ENCODE data around the gene KRTAP10-4.

KRTAP10-4 gene

GRCh38 chr21:44542716-44543115 lies 30.8 kb upstream of the KRTAP10-4 start:
- no peak for TF ChIP-seq SIN3A (IDR thresholded peaks at IDR 0.05; ENCODE audit: borderline replicate concordance, insufficient read depth, low read length)
- TF ChIP-seq FOXP2 (optimal IDR thresholded peaks at IDR 0.05; ENCODE audit: borderline replicate concordance, extremely low read depth, extremely low read length, insufficient read depth): no peak
- no peak for TF ChIP-seq REST (IDR thresholded peaks at IDR 0.05; ENCODE audit: insufficient read depth in 1 of 2, low read depth in 2 of 2, low read length in 2 of 2)
- no peak for TF ChIP-seq TAF1 (IDR thresholded peaks at IDR 0.05; ENCODE audit: borderline replicate concordance, insufficient read depth, low read length)
- TF ChIP-seq POLR2AphosphoS5 (IDR thresholded peaks at IDR 0.05; ENCODE audit: low read depth, low read length): no peak

GRCh38 chr21:44544566-44544965 lies 29.0 kb upstream of the KRTAP10-4 start:
- no peak for TF ChIP-seq TAF1 (IDR thresholded peaks at IDR 0.05; ENCODE audit: borderline replicate concordance, insufficient read depth, low read length)
- no peak for TF ChIP-seq POLR2AphosphoS5 (IDR thresholded peaks at IDR 0.05; ENCODE audit: low read depth, low read length)
- TF ChIP-seq SIN3A (IDR thresholded peaks at IDR 0.05; ENCODE audit: borderline replicate concordance, insufficient read depth, low read length): no peak
- no peak for TF ChIP-seq FOXP2 (optimal IDR thresholded peaks at IDR 0.05; ENCODE audit: borderline replicate concordance, extremely low read depth, extremely low read length, insufficient read depth)
- TF ChIP-seq REST (IDR thresholded peaks at IDR 0.05; ENCODE audit: insufficient read depth in 1 of 2, low read depth in 2 of 2, low read length in 2 of 2): no peak

DNA sequence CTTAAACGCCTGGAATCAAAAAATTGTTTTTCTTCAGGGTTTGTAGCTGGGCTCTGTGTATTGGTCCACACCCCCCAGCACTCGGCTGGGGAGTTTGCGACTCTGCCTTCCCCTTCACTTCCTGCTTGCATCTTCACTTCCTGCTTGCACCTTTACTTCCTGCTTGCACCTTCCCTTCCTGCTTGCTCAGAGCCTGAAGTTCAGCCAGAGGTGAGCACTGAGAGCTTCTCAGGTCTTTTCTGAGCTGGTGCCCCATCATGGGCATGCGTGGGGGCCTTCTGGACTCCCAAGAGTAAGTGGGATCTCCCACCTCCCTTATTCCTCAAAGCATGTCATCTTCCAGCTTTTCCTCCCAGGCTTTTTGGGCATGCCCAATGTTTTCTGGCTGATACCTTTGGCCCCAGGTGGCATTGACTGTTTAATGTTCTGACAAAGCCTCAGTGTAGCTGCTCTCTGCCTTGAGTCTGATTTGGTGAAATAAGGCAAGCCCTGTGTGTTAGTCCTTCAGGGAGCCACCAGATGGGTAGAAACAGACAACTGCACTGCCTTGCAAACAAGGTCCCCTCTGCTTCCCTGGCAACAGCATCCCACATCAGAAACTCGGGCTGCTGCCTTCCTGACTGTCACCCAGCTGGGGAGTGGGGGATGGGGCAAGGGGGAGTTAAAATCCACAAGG lies 25.7 kb upstream of the KRTAP10-4 start:
- TF ChIP-seq POLR2AphosphoS5 (IDR thresholded peaks at IDR 0.05; ENCODE audit: low read depth, low read length): no peak
- TF ChIP-seq FOXP2 (optimal IDR thresholded peaks at IDR 0.05; ENCODE audit: borderline replicate concordance, extremely low read depth, extremely low read length, insufficient read depth): no peak
- TF ChIP-seq TAF1 (IDR thresholded peaks at IDR 0.05; ENCODE audit: borderline replicate concordance, insufficient read depth, low read length): no peak
- TF ChIP-seq SIN3A (IDR thresholded peaks at IDR 0.05; ENCODE audit: borderline replicate concordance, insufficient read depth, low read length): no peak

DNA sequence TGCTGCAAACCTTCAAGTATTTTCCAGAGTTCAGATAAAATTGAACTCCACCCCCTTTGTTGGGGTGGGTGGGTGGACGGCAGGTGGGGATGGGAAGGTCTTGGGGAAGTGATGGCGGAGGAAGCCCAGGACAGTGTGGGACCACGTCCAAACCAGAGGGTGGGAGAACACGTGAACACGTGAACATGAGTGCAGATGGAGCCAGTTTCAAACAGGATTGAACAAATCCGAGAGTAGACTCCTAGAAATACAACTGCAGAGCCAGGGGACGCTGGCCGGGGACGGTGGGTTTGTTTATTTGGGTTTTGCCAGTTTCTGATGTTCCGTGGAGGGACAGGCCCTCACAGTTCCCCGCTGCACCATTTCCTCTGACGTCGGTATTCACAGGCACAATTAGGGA lies 25.1 kb upstream of the KRTAP10-4 start:
- TF ChIP-seq POLR2AphosphoS5 (IDR thresholded peaks at IDR 0.05; ENCODE audit: low read depth, low read length): no peak
- no peak for TF ChIP-seq SIN3A (IDR thresholded peaks at IDR 0.05; ENCODE audit: borderline replicate concordance, insufficient read depth, low read length)
- no peak for TF ChIP-seq TAF1 (IDR thresholded peaks at IDR 0.05; ENCODE audit: borderline replicate concordance, insufficient read depth, low read length)
- no peak for TF ChIP-seq REST (IDR thresholded peaks at IDR 0.05; ENCODE audit: insufficient read depth in 1 of 2, low read depth in 2 of 2, low read length in 2 of 2)

GRCh38 chr21:44548922-44549321 lies 24.6 kb upstream of the KRTAP10-4 start:
- TF ChIP-seq SIN3A (IDR thresholded peaks at IDR 0.05; ENCODE audit: borderline replicate concordance, insufficient read depth, low read length) (no peak), TAF1 (IDR thresholded peaks at IDR 0.05; ENCODE audit: borderline replicate concordance, insufficient read depth, low read length) (no peak), REST (IDR thresholded peaks at IDR 0.05; ENCODE audit: insufficient read depth in 1 of 2, low read depth in 2 of 2, low read length in 2 of 2) (no peak), FOXP2 (optimal IDR thresholded peaks at IDR 0.05; ENCODE audit: borderline replicate concordance, extremely low read depth, extremely low read length, insufficient read depth) (no peak), POLR2AphosphoS5 (IDR thresholded peaks at IDR 0.05; ENCODE audit: low read depth, low read length) (no peak)
